Measurements from ENCODE around the gene ENAH.

- no peak for TF ChIP-seq LARP7 (IDR thresholded peaks at IDR 0.05)
- TF ChIP-seq MAX (CRISPR knock-in tag; IDR thresholded peaks at IDR 0.05) = no peak
- no peak for TF ChIP-seq PREB (CRISPR knock-in tag; IDR thresholded peaks at IDR 0.05)
- no peak for TF ChIP-seq EZH2 (IDR thresholded peaks at IDR 0.05; ENCODE audit: borderline replicate concordance, low read depth, low read length)
- TF ChIP-seq POLR2AphosphoS2 (IDR thresholded peaks at IDR 0.05; ENCODE audit: low read length) = no peak
- TF ChIP-seq HNRNPLL (IDR thresholded peaks at IDR 0.05; ENCODE audit: low read depth, low read length, poor library complexity, severe bottlenecking) = no peak
- TF ChIP-seq SMARCA4 (IDR thresholded peaks at IDR 0.05) = no peak
Measured at GRCh38 chr1:225450491-225451191, 202.3 kb downstream of the ENAH start.
